ENCODE data around the gene TMEM273.

TMEM273 gene

DNA sequence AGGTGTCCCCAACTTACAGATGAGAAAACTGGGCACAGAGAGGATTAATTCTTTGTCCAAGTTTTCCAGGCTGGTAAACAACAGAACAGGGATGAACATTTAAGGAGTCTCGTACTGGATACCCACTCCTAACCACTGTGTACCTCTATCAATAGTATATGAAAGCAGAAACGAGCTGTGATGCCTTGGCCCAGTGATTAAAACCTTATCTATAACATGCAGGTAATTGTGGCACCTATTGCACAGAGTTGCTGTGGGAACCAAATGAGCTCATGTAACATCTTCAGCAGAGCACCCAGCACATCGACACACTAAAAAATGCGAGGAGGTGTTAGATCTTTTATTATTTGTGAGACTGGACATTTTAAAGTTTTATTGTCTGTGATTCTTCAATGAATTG lies 1.6 kb downstream of the TMEM273 start:
- no peaks in the 10 kb centered on the region for H3K4me1 ChIP-seq (ENCODE audit: control insufficient read depth, insufficient read depth, low read length, unreplicated experiment)
- no peaks in the 10 kb centered on the region for H3K79me2 ChIP-seq (ENCODE audit: control insufficient read depth, insufficient read depth, low read length, unreplicated experiment)
- no peak overlapping the region for H3K27ac ChIP-seq (ENCODE audit: low read depth, low read length)
- H3K4me3 ChIP-seq (ENCODE audit: low read depth, low read length): no peak overlapping the region
- H2AFZ ChIP-seq (ENCODE audit: low read length, unreplicated experiment): no peak overlapping the region
- H3K36me3 ChIP-seq (ENCODE audit: insufficient read depth, low read length): no peaks in the 10 kb centered on the region
- H3K27me3 ChIP-seq (ENCODE audit: insufficient read depth, low read length): peaks cover 34% of the 10 kb centered on the region

DNA sequence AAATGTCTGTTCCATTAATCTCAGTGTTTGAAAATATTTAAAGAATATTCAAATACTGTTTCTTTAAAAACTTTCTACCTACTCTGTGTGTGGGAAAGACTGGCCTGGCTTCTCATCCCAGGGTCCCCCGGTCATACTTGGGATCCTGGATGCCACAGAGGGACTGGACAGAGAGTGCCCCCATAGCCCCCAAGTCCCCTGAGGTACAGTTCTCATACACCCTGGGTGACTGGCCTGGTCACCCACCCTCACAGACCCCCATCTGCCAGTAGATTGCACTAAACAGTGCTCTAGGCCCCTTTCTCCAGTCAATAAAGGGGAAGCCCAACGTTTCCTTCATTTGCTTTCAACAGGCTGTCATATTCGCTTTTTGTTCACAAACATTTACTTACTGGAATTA lies 3.0 kb downstream of the TMEM273 start:
- H3K4me3 ChIP-seq (ENCODE audit: low read depth, low read length): no peak overlapping the region
- H3K27ac ChIP-seq (ENCODE audit: low read depth, low read length): no peak overlapping the region
- H3K27me3 ChIP-seq (ENCODE audit: insufficient read depth, low read length): peaks cover 32% of the 10 kb centered on the region
- no peak overlapping the region for H2AFZ ChIP-seq (ENCODE audit: low read length, unreplicated experiment)
- no peaks in the 10 kb centered on the region for H3K79me2 ChIP-seq (ENCODE audit: control insufficient read depth, insufficient read depth, low read length, unreplicated experiment)
- no peaks in the 10 kb centered on the region for H3K4me1 ChIP-seq (ENCODE audit: control insufficient read depth, insufficient read depth, low read length, unreplicated experiment)
- no peaks in the 10 kb centered on the region for H3K36me3 ChIP-seq (ENCODE audit: insufficient read depth, low read length)

DNA sequence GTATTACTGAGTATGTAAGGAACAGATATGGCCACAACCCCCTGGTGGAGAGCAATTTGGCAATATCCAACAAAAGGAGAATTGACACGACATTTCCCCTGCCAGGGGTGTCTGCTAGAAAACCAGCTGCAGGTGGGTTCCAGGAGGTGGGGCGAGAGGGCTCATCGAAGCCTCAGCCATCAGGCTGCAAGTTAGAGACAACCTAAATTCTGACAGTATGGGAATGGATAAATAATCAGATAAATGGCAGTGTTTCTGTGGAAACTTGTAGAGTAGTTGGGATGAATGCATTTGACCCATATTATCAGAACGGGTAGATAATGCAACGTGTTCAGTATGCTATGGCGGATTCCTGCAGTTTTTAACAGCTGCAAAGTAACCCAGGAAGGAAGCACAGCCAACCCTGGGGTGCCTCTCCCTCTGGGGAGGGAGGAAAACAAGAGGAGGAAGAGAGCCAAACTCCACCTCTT lies 3.5 kb downstream of the TMEM273 start:
- no peaks in the 10 kb centered on the region for H3K4me1 ChIP-seq (ENCODE audit: control insufficient read depth, insufficient read depth, low read length, unreplicated experiment)
- H2AFZ ChIP-seq (ENCODE audit: low read length, unreplicated experiment): no peak overlapping the region
- H3K4me3 ChIP-seq (ENCODE audit: low read depth, low read length): no peak overlapping the region
- H3K27ac ChIP-seq (ENCODE audit: low read depth, low read length): no peak overlapping the region
- no peaks in the 10 kb centered on the region for H3K36me3 ChIP-seq (ENCODE audit: insufficient read depth, low read length)
- peaks cover 32% of the 10 kb centered on the region for H3K27me3 ChIP-seq (ENCODE audit: insufficient read depth, low read length)
- no peaks in the 10 kb centered on the region for H3K79me2 ChIP-seq (ENCODE audit: control insufficient read depth, insufficient read depth, low read length, unreplicated experiment)

DNA sequence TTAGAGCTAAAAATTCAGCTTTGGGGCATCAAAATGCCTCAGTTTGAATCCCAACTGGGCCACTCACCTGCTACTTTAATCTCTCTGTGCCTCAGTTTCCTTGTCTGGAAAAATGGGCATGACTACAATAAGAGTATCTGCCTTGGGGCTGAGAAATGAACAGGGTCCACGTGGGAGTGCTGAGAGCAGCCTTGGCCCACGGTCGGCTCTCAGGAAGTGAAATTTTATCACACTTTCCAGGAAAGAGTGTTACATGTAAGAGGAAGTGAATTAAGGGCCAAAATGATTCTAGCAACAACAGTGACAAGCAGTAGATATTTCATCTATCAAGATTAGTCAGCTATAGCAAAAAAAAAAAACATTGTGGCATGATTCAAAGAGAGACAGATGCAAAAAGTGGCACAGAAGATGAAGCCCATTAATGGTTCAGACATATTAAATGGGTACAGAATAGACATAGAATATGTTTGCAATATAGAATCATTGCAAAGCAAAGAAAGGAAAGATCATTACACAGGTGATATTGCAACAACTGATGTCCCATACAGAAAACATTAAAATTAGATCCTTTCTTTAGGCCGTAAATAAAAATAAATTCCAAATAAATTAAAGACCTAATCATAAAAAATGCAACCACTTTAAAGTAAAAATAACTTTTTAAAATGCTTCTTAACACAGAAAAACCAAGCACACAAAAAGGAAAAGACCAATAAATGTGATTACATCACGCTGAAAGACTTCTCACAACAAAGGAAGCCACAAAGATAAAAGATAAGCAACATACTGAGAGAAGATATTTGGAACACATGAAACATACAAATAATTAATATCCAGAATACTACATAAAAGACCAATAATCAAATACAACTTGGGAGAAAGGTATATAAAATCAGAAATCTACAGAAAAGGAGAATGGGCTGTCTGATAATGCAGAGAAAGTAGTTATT lies 4.3 kb downstream of the TMEM273 start:
- peaks cover 29% of the 10 kb centered on the region for H3K27me3 ChIP-seq (ENCODE audit: insufficient read depth, low read length)
- H3K4me3 ChIP-seq (ENCODE audit: low read depth, low read length): no peak overlapping the region
- no peak overlapping the region for H3K27ac ChIP-seq (ENCODE audit: low read depth, low read length)
- no peaks in the 10 kb centered on the region for H3K36me3 ChIP-seq (ENCODE audit: insufficient read depth, low read length)
- H3K79me2 ChIP-seq (ENCODE audit: control insufficient read depth, insufficient read depth, low read length, unreplicated experiment): no peaks in the 10 kb centered on the region
- no peaks in the 10 kb centered on the region for H3K4me1 ChIP-seq (ENCODE audit: control insufficient read depth, insufficient read depth, low read length, unreplicated experiment)
- H2AFZ ChIP-seq (ENCODE audit: low read length, unreplicated experiment): no peak overlapping the region

DNA sequence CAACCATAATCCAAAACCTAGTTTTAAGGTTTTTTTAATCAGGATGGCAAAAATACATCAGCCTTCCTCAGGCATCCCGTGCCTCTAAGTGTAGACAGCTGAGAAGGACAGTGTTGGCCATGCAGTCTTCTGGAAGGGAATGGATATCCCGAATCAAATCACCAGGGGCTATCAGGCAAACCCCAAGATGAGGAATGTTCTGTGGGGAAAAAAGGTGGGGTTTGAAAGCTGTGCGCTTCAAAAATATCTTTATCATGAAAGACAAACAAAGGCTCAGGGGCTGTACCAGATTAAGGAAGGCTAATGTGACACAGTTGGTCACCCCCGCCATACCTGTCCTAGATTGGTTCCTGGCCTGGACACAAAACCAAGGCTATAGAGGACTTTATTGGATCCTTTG lies 5.4 kb downstream of the TMEM273 start:
- Histone ChIP-seq H3K4me3 (ENCODE audit: low read depth, low read length) (no peak overlapping the region), H3K36me3 (ENCODE audit: insufficient read depth, low read length) (no peaks in the 10 kb centered on the region), H3K79me2 (ENCODE audit: control insufficient read depth, insufficient read depth, low read length, unreplicated experiment) (no peaks in the 10 kb centered on the region), H3K27ac (ENCODE audit: low read depth, low read length) (no peak overlapping the region), H3K4me1 (ENCODE audit: control insufficient read depth, insufficient read depth, low read length, unreplicated experiment) (peaks cover 3% of the 10 kb centered on the region), H2AFZ (ENCODE audit: low read length, unreplicated experiment) (no peak overlapping the region), H3K27me3 (ENCODE audit: insufficient read depth, low read length) (peaks cover 21% of the 10 kb centered on the region)

DNA sequence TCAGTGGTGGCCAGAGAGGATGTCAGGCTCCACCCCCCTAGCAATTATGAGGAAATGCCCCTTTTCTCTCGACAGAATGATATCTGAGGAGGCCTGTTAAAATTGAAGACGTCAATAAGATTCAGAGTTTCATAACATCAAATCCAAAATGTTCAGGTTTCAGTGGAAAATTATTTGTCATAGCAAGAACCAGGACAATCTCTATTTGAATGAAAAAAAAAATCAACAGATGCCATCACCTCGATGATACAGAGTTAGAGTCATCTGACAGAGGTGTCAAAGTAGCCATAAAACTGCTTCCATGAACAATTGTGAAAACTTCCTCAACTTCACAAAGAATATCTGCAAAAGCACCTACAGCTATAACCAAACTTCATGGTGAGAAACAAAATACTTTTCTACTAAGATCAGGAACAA lies 7.7 kb downstream of the TMEM273 start:
- Histone ChIP-seq H3K4me1 (ENCODE audit: control insufficient read depth, insufficient read depth, low read length, unreplicated experiment) (peaks cover 15% of the 10 kb centered on the region), H3K27ac (ENCODE audit: low read depth, low read length) (no peak overlapping the region), H3K4me3 (ENCODE audit: low read depth, low read length) (no peak overlapping the region), H3K79me2 (ENCODE audit: control insufficient read depth, insufficient read depth, low read length, unreplicated experiment) (no peaks in the 10 kb centered on the region), H3K27me3 (ENCODE audit: insufficient read depth, low read length) (0 out of 2 replicates have a peak, but pooled peaks cover 3% of the 10 kb centered on the region), H3K36me3 (ENCODE audit: insufficient read depth, low read length) (no peaks in the 10 kb centered on the region), H2AFZ (ENCODE audit: low read length, unreplicated experiment) (no peak overlapping the region)

DNA sequence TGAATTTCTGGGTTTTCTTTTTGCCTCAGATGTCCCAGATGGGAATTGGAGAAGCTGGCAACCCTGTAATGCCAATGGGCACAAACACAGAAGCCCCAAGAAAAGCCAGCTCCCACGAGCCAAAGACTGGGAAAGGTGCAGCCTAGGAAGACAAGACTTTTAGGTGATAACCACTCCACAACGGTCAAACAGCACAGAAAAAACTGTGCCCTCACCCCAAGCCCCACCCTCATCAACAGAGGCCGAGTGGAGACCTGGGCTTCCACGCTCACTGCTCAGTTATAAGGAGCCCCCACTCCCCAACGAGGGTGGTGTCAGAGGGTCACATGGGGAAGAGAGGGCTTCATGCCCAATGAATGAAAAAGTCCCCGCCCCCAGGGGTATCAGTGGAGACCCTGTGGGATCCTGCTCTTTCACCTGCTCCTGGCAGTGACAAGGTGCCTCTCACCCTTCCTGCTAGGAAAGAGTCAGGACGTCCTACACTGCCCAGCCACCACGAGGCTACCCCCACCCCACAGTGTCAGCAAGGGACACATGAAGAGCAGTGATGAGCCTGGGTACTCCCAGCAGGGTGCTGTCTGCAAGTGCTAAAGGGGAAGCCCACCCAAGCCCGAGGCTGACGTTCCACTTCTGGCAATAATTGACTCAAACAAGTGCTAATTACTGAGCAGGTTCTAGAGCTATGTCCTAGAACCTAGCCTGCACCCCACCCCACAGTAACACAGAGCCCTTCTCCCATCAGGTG lies 8.3 kb downstream of the TMEM273 start:
- Histone ChIP-seq H3K4me1 (ENCODE audit: control insufficient read depth, insufficient read depth, low read length, unreplicated experiment) (peaks cover 15% of the 10 kb centered on the region), H2AFZ (ENCODE audit: low read length, unreplicated experiment) (no peak overlapping the region), H3K36me3 (ENCODE audit: insufficient read depth, low read length) (no peaks in the 10 kb centered on the region), H3K27me3 (ENCODE audit: insufficient read depth, low read length) (0 out of 2 replicates have a peak, but pooled peaks cover 3% of the 10 kb centered on the region), H3K4me3 (ENCODE audit: low read depth, low read length) (no peak overlapping the region), H3K79me2 (ENCODE audit: control insufficient read depth, insufficient read depth, low read length, unreplicated experiment) (no peaks in the 10 kb centered on the region), H3K27ac (ENCODE audit: low read depth, low read length) (no peak overlapping the region)

DNA sequence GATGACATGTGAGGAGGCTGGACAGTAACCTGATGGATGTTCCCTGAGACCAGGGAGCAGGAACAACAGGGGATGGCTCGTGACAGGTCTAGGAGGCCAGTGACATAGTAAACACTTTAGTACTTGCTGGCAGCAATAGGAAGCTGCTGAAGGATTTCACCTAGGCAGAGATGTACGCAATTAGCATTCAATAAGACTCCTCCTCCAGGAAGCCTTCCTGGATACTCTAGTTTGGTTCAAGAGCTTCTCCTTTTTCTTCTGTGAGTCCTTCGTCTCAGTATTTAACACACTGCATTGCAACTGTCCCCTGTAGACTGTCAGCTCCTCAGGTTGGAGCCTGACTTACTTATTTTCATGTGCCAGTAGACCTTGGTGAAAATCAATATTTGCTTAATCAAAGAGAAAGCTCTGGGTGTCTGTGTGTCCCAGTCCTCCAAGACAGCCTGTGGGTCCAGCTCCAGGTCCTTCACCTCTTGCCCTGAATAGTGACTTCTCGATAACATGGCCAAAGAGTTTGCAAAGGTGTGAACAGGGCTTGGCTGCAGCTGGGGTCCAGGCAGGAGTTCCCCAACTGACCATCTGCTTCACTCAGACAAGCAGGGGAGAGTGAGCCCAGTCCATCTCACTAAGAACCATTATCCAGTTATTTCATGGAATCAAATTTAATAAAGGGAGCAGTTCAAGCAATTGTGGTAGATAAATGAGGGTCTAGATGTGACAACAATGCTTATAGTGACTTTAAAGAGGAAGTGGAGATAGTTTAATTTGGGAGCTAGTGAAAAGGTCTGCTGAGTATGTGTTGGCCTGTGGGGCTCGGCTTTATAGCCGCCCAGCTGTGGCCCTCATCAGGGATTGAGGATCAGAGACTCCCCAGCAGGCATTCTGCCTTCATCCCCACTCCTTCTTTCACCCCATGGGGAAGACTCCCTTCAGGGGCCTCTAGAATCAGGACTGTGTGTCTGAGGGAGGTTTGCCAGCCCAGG lies 9.4 kb downstream of the TMEM273 start:
- H3K4me3 ChIP-seq (ENCODE audit: low read depth, low read length): no peak overlapping the region
- H3K27ac ChIP-seq (ENCODE audit: low read depth, low read length): no peak overlapping the region
- H3K27me3 ChIP-seq (ENCODE audit: insufficient read depth, low read length): no peaks in the 10 kb centered on the region
- H3K79me2 ChIP-seq (ENCODE audit: control insufficient read depth, insufficient read depth, low read length, unreplicated experiment): no peaks in the 10 kb centered on the region
- H3K36me3 ChIP-seq (ENCODE audit: insufficient read depth, low read length): no peaks in the 10 kb centered on the region
- H2AFZ ChIP-seq (ENCODE audit: low read length, unreplicated experiment): no peak overlapping the region
- peaks cover 15% of the 10 kb centered on the region for H3K4me1 ChIP-seq (ENCODE audit: control insufficient read depth, insufficient read depth, low read length, unreplicated experiment)

DNA sequence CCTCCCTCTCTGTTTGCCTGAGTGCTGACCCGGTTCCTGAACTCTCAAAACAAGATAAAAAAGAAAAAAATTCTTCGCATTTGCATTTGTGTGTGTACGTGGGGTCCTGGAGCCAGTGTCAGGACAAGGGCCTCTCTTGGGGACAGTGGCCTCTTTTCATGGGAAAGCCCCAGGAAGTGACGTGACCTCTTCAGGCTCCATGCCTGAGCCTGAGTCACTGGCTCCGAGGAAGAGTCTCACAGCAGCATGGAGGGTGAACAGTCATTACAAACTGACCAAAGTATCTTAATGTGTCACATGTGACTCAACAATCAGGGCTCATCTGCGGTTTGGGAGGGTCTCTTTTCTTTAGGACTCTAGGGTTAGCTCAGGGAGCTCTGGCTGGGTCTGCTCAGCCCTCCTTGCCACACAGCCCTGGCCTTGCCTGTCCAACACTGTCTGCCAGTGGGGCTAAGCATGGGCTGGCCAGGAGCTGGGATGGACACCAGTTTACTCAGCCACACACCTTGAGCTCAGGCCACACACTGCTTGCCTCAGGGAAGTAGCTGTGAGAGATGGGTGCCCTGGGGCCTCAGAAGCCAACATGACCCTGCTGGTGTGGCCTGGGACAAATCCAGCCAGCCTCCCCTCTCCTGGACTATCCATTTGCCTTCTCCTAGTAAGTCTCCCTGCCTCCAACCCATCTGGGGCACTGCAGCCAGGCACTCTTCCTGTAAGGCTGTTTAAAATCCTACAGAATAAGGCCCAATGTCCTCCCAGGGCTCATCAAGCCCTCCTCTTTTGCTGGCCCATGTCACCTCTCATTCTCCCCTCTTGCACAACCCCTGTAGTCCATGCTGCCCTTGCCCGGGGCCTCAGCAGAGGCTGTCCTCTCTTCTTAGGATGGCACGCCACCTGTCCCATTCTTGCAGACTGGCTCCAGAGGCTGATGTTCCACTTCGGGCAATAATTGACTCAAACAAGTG lies 10.5 kb downstream of the TMEM273 start:
- no peaks in the 10 kb centered on the region for H3K36me3 ChIP-seq (ENCODE audit: insufficient read depth, low read length)
- H3K27me3 ChIP-seq (ENCODE audit: insufficient read depth, low read length): no peaks in the 10 kb centered on the region
- no peak overlapping the region for H3K4me3 ChIP-seq (ENCODE audit: low read depth, low read length)
- H3K27ac ChIP-seq (ENCODE audit: low read depth, low read length): peak overlapping the region; percentile 73
- H3K79me2 ChIP-seq (ENCODE audit: control insufficient read depth, insufficient read depth, low read length, unreplicated experiment): no peaks in the 10 kb centered on the region
- peak overlapping the region; percentile 19 for H2AFZ ChIP-seq (ENCODE audit: low read length, unreplicated experiment)
- peaks cover 15% of the 10 kb centered on the region for H3K4me1 ChIP-seq (ENCODE audit: control insufficient read depth, insufficient read depth, low read length, unreplicated experiment)

Data from ACC112 (cell line).